ENCODE results near the gene ESR2. TPM values are rescaled to one million over a fixed set of nuclear protein-coding genes. Genes with fewer than 3 reads are reported as not detected.

Gene ESR2
- total RNA-seq, 1 experiment from 2014 or later, result 0.15 TPM

GRCh38 chr14:64117671-64118402 is 176.3 kb downstream of the ESR2 start:
- no peak overlapping the region for H3K56ac ChIP-seq (ENCODE audit: insufficient read length, low read depth, low read length)
- no peak overlapping the region for H2BK5ac ChIP-seq (ENCODE audit: insufficient read length, low read length)
- no peak overlapping the region for H2BK12ac ChIP-seq (ENCODE audit: insufficient read length, low read depth, low read length)
- H3K23me2 ChIP-seq (ENCODE audit: insufficient read length, low read depth, low read length, poor library complexity, severe bottlenecking), result no peaks in the 10 kb centered on the region
- Mint-ChIP-seq H3K27me3 (ENCODE audit: low read depth) (no peaks in the 10 kb centered on the region), H3K4me3 (no peak overlapping the region), H3K27ac (peak overlapping the region; percentile 0 to 50 (median 1); a peak in 1 of 7 replicates), H3K9me3 (no peaks in the 10 kb centered on the region), H3K4me1 (peaks cover 8 to 13% of the 10 kb centered on the region in 2 experiments), H3K36me3 (ENCODE audit: insufficient read depth in 1 of 3, low read depth in 3 of 3) (peaks cover 5 to 15% (median 11%) of the 10 kb centered on the region in 3 experiments; a peak in 4 of 7 replicates)
- no peak for DNase-seq
- no peak overlapping the region for H4K5ac ChIP-seq (ENCODE audit: insufficient read length, low read depth, low read length)
- H3K27me3 ChIP-seq (ENCODE audit: insufficient read depth, low read length), result no peaks in the 10 kb centered on the region
- H3K79me2 ChIP-seq (ENCODE audit: insufficient read depth, low read length), result no peaks in the 10 kb centered on the region
- H4K20me1 ChIP-seq (ENCODE audit: control insufficient read depth, insufficient read depth, insufficient read length), result no peaks in the 10 kb centered on the region
- no peak overlapping the region for H3K23ac ChIP-seq (ENCODE audit: insufficient read length, low read depth, low read length)
- peaks cover 2% of the 10 kb centered on the region; the same call in 1 of the 2 replicates for H3K4me1 ChIP-seq (ENCODE audit: insufficient read depth, low read length)
- H3K9ac ChIP-seq (ENCODE audit: extremely low read depth, insufficient read length, low read length), result no peak overlapping the region
- no peak overlapping the region for H3T11ph ChIP-seq (ENCODE audit: low read length)
- H2AFZ ChIP-seq (ENCODE audit: low read length), result no peak overlapping the region
- no peaks in the 10 kb centered on the region for H3K79me1 ChIP-seq (ENCODE audit: insufficient read depth, low read depth, low read length, poor library complexity, severe bottlenecking)
- no CpG with 5 or more reads among the region's 11 CpGs for WGBS (ENCODE audit: extremely low coverage, insufficient read length, low lambda C conversion rate)
- no peak overlapping the region for H2BK120ac ChIP-seq (ENCODE audit: low read depth, low read length, poor library complexity, severe bottlenecking)
- H3K14ac ChIP-seq (ENCODE audit: insufficient read depth, low read length), result no peak overlapping the region
- no peak overlapping the region for H2AK5ac ChIP-seq (ENCODE audit: insufficient read length, low read length)
- no peak overlapping the region for H4K91ac ChIP-seq (ENCODE audit: insufficient read length, low read depth, low read length)
- no peak overlapping the region for H4K8ac ChIP-seq (replicated peaks; ENCODE audit: insufficient read length, low read depth, low read length)
- no peak overlapping the region for H3K27ac ChIP-seq (ENCODE audit: insufficient read length, low read depth, low read length)
- H3K4me2 ChIP-seq (ENCODE audit: insufficient read depth, insufficient read length, low read length), result no peak overlapping the region
- H2BK15ac ChIP-seq (ENCODE audit: low read depth, low read length), result no peak overlapping the region
- H2BK20ac ChIP-seq (ENCODE audit: low read depth, low read length, poor library complexity, severe bottlenecking), result no peak overlapping the region
- H3K4ac ChIP-seq (ENCODE audit: low read depth, low read length), result no peak overlapping the region
- TF ChIP-seq, protein P1, sequence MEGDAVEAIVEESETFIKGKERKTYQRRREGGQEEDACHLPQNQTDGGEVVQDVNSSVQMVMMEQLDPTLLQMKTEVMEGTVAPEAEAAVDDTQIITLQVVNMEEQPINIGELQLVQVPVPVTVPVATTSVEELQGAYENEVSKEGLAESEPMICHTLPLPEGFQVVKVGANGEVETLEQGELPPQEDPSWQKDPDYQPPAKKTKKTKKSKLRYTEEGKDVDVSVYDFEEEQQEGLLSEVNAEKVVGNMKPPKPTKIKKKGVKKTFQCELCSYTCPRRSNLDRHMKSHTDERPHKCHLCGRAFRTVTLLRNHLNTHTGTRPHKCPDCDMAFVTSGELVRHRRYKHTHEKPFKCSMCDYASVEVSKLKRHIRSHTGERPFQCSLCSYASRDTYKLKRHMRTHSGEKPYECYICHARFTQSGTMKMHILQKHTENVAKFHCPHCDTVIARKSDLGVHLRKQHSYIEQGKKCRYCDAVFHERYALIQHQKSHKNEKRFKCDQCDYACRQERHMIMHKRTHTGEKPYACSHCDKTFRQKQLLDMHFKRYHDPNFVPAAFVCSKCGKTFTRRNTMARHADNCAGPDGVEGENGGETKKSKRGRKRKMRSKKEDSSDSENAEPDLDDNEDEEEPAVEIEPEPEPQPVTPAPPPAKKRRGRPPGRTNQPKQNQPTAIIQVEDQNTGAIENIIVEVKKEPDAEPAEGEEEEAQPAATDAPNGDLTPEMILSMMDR (conservative IDR thresholded peaks at IDR 0.05), result no peak
- no peaks in the 10 kb centered on the region for H3K9me3 ChIP-seq (ENCODE audit: control insufficient read depth, low read depth, low read length)
- no peak overlapping the region for H3K18ac ChIP-seq (ENCODE audit: insufficient read length, low read depth, low read length)
